CD4-positive, CD25-positive, alpha-beta regulatory T cell (primary cell): ENCODE measurements around the gene RPS10. TPM values are rescaled to one million over a fixed set of nuclear protein-coding genes. Genes with fewer than 3 reads are reported as not detected.

Experiments
- ATAC-seq, 2 donors: fragments of 150-1000 bp; cut with Tn5 transposase; one replicate each; pipeline ENCODE4 v1.10.0; 2021; ENCODE audit warnings: low read depth in 2 of 2, moderate number of reproducible peaks in 2 of 2, moderate library complexity in 1 of 2
- DNase-seq, 3 donors: peaks; one replicate each; pipeline versions ENCODE4 v3.0.0 to v3.0.0-alpha.2; 2012 to 2022; ENCODE audit warnings: mixed read lengths in 1 of 3
- H3K27ac ChIP-seq: one replicate; pipeline ENCODE4 v1.7.0; 2013; ENCODE audit warnings: mild to moderate bottlenecking, low read length; ENCODE audit not compliant: insufficient read depth, poor library complexity, severe bottlenecking
- H3K27me3 ChIP-seq: one replicate; pipeline ENCODE4 v1.7.0; 2013; ENCODE audit warnings: low read length; ENCODE audit not compliant: control insufficient read depth, insufficient read depth
- H3K36me3 ChIP-seq: one replicate; pipeline ENCODE4 v1.7.0; 2013; ENCODE audit warnings: mild to moderate bottlenecking, low read length, moderate library complexity; ENCODE audit not compliant: control insufficient read depth, insufficient read depth
- H3K4me1 ChIP-seq: 2 replicates; pipeline ENCODE4 v1.7.0; 2013; ENCODE audit warnings: mild to moderate bottlenecking, low read length; ENCODE audit not compliant: insufficient read depth, control insufficient read depth, poor library complexity, severe bottlenecking
- H3K4me3 ChIP-seq: one replicate; pipeline ENCODE4 v1.7.0; 2013; ENCODE audit warnings: low read depth, mild to moderate bottlenecking, low read length, moderate library complexity
- H3K9me3 ChIP-seq, 2 experiments: 1 replicate in 1 of 2; 2 replicates in 1 of 2; pipeline ENCODE4 v1.7.0; 2013; ENCODE audit warnings: low read length in 2 of 2, mild to moderate bottlenecking in 1 of 2, moderate library complexity in 1 of 2; ENCODE audit not compliant: control insufficient read depth in 2 of 2
- H3K27ac Mint-ChIP-seq, 3 donors: one replicate each; pipeline ENCODE4 v1.8.0; 2020 to 2022; ENCODE audit warnings: mild to moderate bottlenecking in 3 of 3, mixed read lengths in 3 of 3, moderate library complexity in 2 of 3
- H3K27me3 Mint-ChIP-seq: one replicate; pipeline ENCODE4 v1.8.0; 2022; ENCODE audit warnings: mild to moderate bottlenecking, mixed read lengths
- H3K36me3 Mint-ChIP-seq: one replicate; pipeline ENCODE4 v1.8.0; 2020; ENCODE audit warnings: mixed read lengths
- H3K4me1 Mint-ChIP-seq, 4 donors: one replicate each; pipeline ENCODE4 v1.8.0; 2020 to 2022; ENCODE audit warnings: mixed read lengths in 4 of 4, mild to moderate bottlenecking in 1 of 4
- H3K4me3 Mint-ChIP-seq, 4 donors: one replicate each; pipeline ENCODE4 v1.8.0; 2020 to 2022; ENCODE audit warnings: mild to moderate bottlenecking in 4 of 4, mixed read lengths in 4 of 4, moderate library complexity in 3 of 4
- H3K9me3 Mint-ChIP-seq, 7 donors: one replicate each; pipeline ENCODE4 v1.8.0; 2020 to 2022; ENCODE audit warnings: mixed read lengths in 7 of 7, mild to moderate bottlenecking in 3 of 7, moderate library complexity in 2 of 7
- polyA plus RNA-seq, 4 donors: library from polyadenylated mRNA; unstranded; fragments of 300-500 nt; fragmentation: Illumina TruSeq; gene quantifications; one replicate each; pipeline ENCODE4 v1.2.3, GENCODE V29; 2021
- total RNA-seq: library from RNA; stranded (reverse); gene quantifications from one replicate; pipeline ENCODE4 v1.2.3, GENCODE V29; 2022

Gene RPS10
- total and polyA plus RNA-seq, 5 donors from 2014 or later: 1,432 to 2,034 (median 1,546) TPM

GRCh38 chr6:34445313-34445860 lies 19.5 kb upstream of the RPS10 start:
- H3K36me3 ChIP-seq: no peaks in the 10 kb centered on the region
- ATAC-seq (no peak), DNase-seq (no peak)
- Mint-ChIP-seq H3K9me3 (no peaks in the 10 kb centered on the region), H3K27me3 (no peaks in the 10 kb centered on the region), H3K27ac (no peak overlapping the region), H3K36me3 (no peaks in the 10 kb centered on the region), H3K4me1 (no peaks in the 10 kb centered on the region), H3K4me3 (no peak overlapping the region)
- no peak overlapping the region for H3K27ac ChIP-seq
- H3K4me1 ChIP-seq: no peaks in the 10 kb centered on the region
- no peaks in the 10 kb centered on the region for H3K9me3 ChIP-seq
- no peak overlapping the region for H3K4me3 ChIP-seq
- H3K27me3 ChIP-seq: no peaks in the 10 kb centered on the region

GRCh38 chr6:34441526-34441925 lies 15.7 kb upstream of the RPS10 start:
- DNase-seq: no peak
- no peak for ATAC-seq
- Mint-ChIP-seq H3K9me3 (peaks cover 0 to 2% (median 0%) of the 10 kb centered on the region in 7 donors), H3K36me3 (no peaks in the 10 kb centered on the region), H3K27me3 (no peaks in the 10 kb centered on the region), H3K4me3 (no peak overlapping the region), H3K27ac (no peak overlapping the region), H3K4me1 (no peaks in the 10 kb centered on the region)
- no peaks in the 10 kb centered on the region for H3K27me3 ChIP-seq
- no peaks in the 10 kb centered on the region for H3K36me3 ChIP-seq
- no peaks in the 10 kb centered on the region for H3K9me3 ChIP-seq
- H3K27ac ChIP-seq: no peak overlapping the region
- H3K4me1 ChIP-seq: no peaks in the 10 kb centered on the region
- H3K4me3 ChIP-seq: no peak overlapping the region

DNA sequence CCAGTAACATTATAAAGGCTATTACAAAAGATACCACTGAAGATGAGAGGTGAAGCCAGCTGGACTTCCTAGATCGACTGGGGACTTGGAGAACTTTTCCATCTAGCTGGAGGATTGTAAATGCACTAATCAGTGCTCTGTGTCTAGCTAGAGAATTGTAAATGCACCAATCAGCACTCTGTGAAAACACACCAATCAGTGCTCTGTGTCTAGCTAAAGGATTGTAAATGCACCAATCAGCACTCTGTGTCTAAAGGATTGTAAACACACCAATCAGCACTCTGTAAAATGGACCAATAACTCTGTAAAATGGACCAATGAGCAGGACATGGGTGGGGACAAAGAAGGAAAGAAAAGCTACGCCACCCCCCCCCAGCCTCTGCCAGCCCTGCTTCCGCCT lies 13.6 kb upstream of the RPS10 start:
- Mint-ChIP-seq H3K9me3 (peaks cover 0 to 2% (median 0%) of the 10 kb centered on the region in 7 donors), H3K4me3 (peak overlapping the region in 1 of 4 donors; percentile 27), H3K4me1 (no peaks in the 10 kb centered on the region), H3K27me3 (no peaks in the 10 kb centered on the region), H3K27ac (no peak overlapping the region), H3K36me3 (no peaks in the 10 kb centered on the region)
- DNase-seq (no peak), ATAC-seq (no peak)
- H3K27ac ChIP-seq: no peak overlapping the region
- H3K4me3 ChIP-seq: no peak overlapping the region
- no peaks in the 10 kb centered on the region for H3K27me3 ChIP-seq
- H3K9me3 ChIP-seq: no peaks in the 10 kb centered on the region
- no peaks in the 10 kb centered on the region for H3K4me1 ChIP-seq
- H3K36me3 ChIP-seq: no peaks in the 10 kb centered on the region

DNA sequence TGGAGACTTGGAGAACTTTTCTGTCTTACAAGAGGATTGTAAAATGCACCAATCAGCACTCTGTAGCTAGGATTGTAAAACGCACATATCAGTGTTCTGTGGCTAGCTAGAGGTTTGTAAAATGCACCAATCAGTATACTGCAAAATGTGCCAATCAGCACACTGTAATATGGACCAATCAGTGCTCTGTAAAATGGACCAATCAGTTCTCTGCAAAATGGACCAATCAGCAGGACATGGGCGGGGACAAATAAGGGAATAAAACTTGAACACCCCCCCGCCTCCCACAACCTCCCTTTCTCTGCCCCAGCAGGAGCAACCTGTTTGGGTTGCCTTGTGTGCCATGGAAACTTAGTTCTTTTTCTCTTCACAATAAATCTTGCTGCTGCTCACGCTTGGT lies 12.8 kb upstream of the RPS10 start:
- H3K4me1 Mint-ChIP-seq: no peaks in the 10 kb centered on the region
- no peaks in the 10 kb centered on the region for H3K36me3 ChIP-seq
- H3K27ac Mint-ChIP-seq: no peak overlapping the region
- H3K4me3 Mint-ChIP-seq: no peak overlapping the region
- no peaks in the 10 kb centered on the region for H3K27me3 ChIP-seq
- no peaks in the 10 kb centered on the region for H3K36me3 Mint-ChIP-seq
- H3K4me3 ChIP-seq: no peak overlapping the region
- H3K9me3 Mint-ChIP-seq: peaks cover 0 to 2% (median 0%) of the 10 kb centered on the region in 7 donors
- DNase-seq (no peak), ATAC-seq (no peak)
- no peaks in the 10 kb centered on the region for H3K9me3 ChIP-seq
- no peaks in the 10 kb centered on the region for H3K27me3 Mint-ChIP-seq
- no peak overlapping the region for H3K27ac ChIP-seq
- no peaks in the 10 kb centered on the region for H3K4me1 ChIP-seq

- H3K9me3 Mint-ChIP-seq: peaks cover 0 to 2% (median 0%) of the 10 kb centered on the region in 7 donors
- Histone ChIP-seq H3K36me3 (no peaks in the 10 kb centered on the region), H3K27ac (no peak overlapping the region), H3K4me1 (no peaks in the 10 kb centered on the region), H3K9me3 (no peaks in the 10 kb centered on the region), H3K27me3 (no peaks in the 10 kb centered on the region), H3K4me3 (no peak overlapping the region)
- no peaks in the 10 kb centered on the region for H3K36me3 Mint-ChIP-seq
- no peak for ATAC-seq
- DNase-seq: no peak
- H3K27me3 Mint-ChIP-seq: no peaks in the 10 kb centered on the region
- no peak overlapping the region for H3K4me3 Mint-ChIP-seq
- H3K4me1 Mint-ChIP-seq: no peaks in the 10 kb centered on the region
- H3K27ac Mint-ChIP-seq: peak overlapping the region in 1 of 3 donors; percentile 71
These were observed 11.7 kb upstream of the RPS10 start for GRCh38 chr6:34437644-34437970.

DNA sequence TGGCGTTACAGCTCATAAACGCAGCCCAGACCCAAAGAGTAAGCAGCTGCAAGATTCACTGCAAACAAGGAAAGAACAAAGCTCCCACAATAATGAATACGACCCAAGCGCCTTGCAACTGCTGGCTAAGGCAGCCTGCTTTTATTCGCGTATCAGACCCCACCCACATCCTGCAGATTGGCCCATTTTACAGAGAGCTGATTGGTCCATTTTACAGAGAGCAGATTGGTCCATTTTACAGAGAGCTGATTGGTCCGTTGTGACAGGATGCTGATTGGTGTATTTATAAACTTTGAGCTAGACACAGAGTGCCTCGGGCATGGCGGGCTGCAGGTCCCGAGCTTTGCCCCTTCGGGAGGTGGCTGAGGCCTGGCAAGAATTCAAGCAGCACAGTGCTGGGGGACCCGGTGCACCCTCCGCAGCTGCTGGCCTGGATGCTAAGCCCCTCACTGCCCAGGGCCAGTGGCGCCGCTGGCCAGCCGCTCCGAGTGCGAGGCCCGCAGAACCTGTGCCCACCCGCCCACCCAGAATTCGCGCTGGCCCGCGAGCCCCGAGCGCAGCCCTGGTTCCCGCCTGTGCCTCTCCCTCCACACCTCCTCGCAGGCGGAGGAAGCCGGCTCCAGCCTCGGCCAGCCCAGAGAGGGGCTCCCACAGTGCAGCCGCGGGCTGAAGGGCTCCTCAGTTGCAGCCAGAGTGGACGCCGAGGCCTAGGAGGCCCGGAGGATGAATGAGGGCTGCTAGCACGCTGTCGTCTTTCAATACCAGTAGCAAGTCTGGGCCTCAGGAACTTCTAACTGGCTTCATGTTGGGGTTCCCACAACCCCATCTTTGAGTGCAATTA lies 11.2 kb upstream of the RPS10 start:
- H3K9me3 ChIP-seq: no peaks in the 10 kb centered on the region
- H3K36me3 Mint-ChIP-seq: no peaks in the 10 kb centered on the region
- peaks cover 0 to 4% (median 0%) of the 10 kb centered on the region in 7 donors for H3K9me3 Mint-ChIP-seq
- H3K36me3 ChIP-seq: no peaks in the 10 kb centered on the region
- no peak overlapping the region for H3K27ac Mint-ChIP-seq
- no peaks in the 10 kb centered on the region for H3K4me1 ChIP-seq
- H3K4me3 Mint-ChIP-seq: no peak overlapping the region
- no peaks in the 10 kb centered on the region for H3K27me3 Mint-ChIP-seq
- no peak for DNase-seq
- no peaks in the 10 kb centered on the region for H3K27me3 ChIP-seq
- no peaks in the 10 kb centered on the region for H3K4me1 Mint-ChIP-seq
- no peak overlapping the region for H3K4me3 ChIP-seq
- H3K27ac ChIP-seq: no peak overlapping the region
- no peak for ATAC-seq

DNA sequence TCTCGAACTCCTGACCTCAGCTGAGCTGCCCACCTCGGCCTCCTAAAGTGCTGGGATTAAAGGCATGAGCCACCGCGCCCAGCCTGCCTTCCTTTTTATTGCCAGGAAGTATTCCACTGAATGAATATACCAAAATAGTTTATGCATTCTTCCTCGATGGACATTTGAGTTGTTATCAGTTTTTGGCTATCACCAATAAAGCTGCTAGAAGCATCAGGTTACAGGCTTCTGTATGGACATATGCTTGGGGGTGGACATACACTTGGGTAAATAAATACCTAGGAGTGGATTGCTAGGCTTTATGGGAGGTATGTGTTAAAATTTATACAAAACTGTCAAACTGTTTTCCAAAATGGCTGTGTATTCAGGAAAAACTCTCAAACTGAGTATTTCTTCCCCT lies 10.0 kb upstream of the RPS10 start:
- Mint-ChIP-seq H3K27ac (no peak overlapping the region), H3K9me3 (peaks cover 0 to 4% (median 0%) of the 10 kb centered on the region in 7 donors), H3K4me1 (no peaks in the 10 kb centered on the region), H3K4me3 (no peak overlapping the region), H3K36me3 (no peaks in the 10 kb centered on the region), H3K27me3 (peaks cover 7% of the 10 kb centered on the region)
- DNase-seq (no peak), ATAC-seq (no peak)
- Histone ChIP-seq H3K4me1 (no peaks in the 10 kb centered on the region), H3K27me3 (no peaks in the 10 kb centered on the region), H3K9me3 (no peaks in the 10 kb centered on the region), H3K36me3 (no peaks in the 10 kb centered on the region), H3K27ac (no peak overlapping the region), H3K4me3 (no peak overlapping the region)

DNA sequence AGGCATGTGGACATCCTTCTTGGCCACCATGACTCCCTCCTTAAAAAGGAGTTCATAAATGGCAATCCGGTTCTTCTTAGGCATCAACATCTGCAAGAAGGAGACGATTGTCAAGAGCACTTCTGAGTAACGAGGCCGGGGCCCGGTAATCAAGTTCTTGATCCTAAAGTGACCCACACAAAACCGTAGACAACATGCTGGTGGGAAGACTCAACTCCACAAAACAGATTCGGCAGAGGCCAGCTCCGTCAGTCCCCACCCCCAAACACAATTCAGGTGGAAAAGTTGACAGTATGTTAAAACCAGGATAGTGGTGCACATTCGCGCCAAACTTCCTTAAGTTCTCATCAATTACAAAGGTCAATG lies 754 bp downstream of the RPS10 start:
- Histone ChIP-seq H3K4me1 (peaks cover 23% of the 10 kb centered on the region), H3K4me3 (peak overlapping the region; percentile 94), H3K27me3 (no peaks in the 10 kb centered on the region), H3K36me3 (peaks cover 45% of the 10 kb centered on the region), H3K9me3 (no peaks in the 10 kb centered on the region), H3K27ac (peak overlapping the region; percentile 85)
- ATAC-seq (no peak), DNase-seq (peak in 1 of 3 donors; percentile 22)
- no peaks in the 10 kb centered on the region for H3K9me3 Mint-ChIP-seq
- peak overlapping the region; percentile 90 to 100 (median 98) for H3K4me3 Mint-ChIP-seq
- peak overlapping the region; percentile 95 to 99 (median 97) for H3K27ac Mint-ChIP-seq
- H3K4me1 Mint-ChIP-seq: peaks cover 5 to 41% (median 27%) of the 10 kb centered on the region in 4 donors
- H3K27me3 Mint-ChIP-seq: no peaks in the 10 kb centered on the region
- peaks cover 15% of the 10 kb centered on the region for H3K36me3 Mint-ChIP-seq
